Measurements from ENCODE around the gene DIP2C.

The DIP2C gene

GRCh38 chr10:260819-261429 lies 428.5 kb downstream of the DIP2C start:
- DNase-seq, result peak in 1 of 2 donors; percentile 19

GRCh38 chr10:251982-252582 lies 437.4 kb downstream of the DIP2C start:
- DNase-seq, result no peak

GRCh38 chr10:248307-248706 lies 441.2 kb downstream of the DIP2C start:
- DNase-seq, result no peak

- no peak for DNase-seq
These were observed 442.0 kb downstream of the DIP2C start for GRCh38 chr10:247480-247879.

- DNase-seq, result no peak
These were observed 443.0 kb downstream of the DIP2C start for GRCh38 chr10:246431-246830.

- DNase-seq, result no peak
These were observed 445.2 kb downstream of the DIP2C start for GRCh38 chr10:244227-244626.

GRCh38 chr10:241966-242643 lies 447.4 kb downstream of the DIP2C start:
- no peak for DNase-seq

- no peak for DNase-seq
These were observed 448.0 kb downstream of the DIP2C start for GRCh38 chr10:241451-241850.

GRCh38 chr10:239109-239508 lies 450.4 kb downstream of the DIP2C start:
- no peak for DNase-seq

- no peak for DNase-seq
These were observed 453.6 kb downstream of the DIP2C start for GRCh38 chr10:235915-236314.

GRCh38 chr10:234708-235406 lies 454.6 kb downstream of the DIP2C start:
- DNase-seq, result no peak

- DNase-seq, result no peak
These were observed 456.6 kb downstream of the DIP2C start for GRCh38 chr10:232878-233277.

GRCh38 chr10:232061-232460 lies 457.4 kb downstream of the DIP2C start:
- DNase-seq, result no peak

- no peak for DNase-seq
These were observed 458.7 kb downstream of the DIP2C start for GRCh38 chr10:230758-231157.

- DNase-seq, result no peak
These were observed 461.1 kb downstream of the DIP2C start for GRCh38 chr10:228366-228765.

- peak; percentile 15 to 17 for DNase-seq
These were observed 462.5 kb downstream of the DIP2C start for GRCh38 chr10:227014-227413.

GRCh38 chr10:226018-226417 lies 463.4 kb downstream of the DIP2C start:
- DNase-seq, result no peak

- no peak for DNase-seq
These were observed 464.9 kb downstream of the DIP2C start for GRCh38 chr10:224571-224970.
